Vagina (tissue), 2 donors: Measurements from ENCODE around the gene SETD1A.

Experiments
- POLR2A ChIP-seq, 2 donors: fragments of 450-650 bp; IDR thresholded peaks; one replicate each; pipeline ENCODE4 v1.6.1; 2017; ENCODE audit warnings: antibody characterized with exemption in 2 of 2, mild to moderate bottlenecking in 2 of 2, moderate library complexity in 2 of 2
- POLR2AphosphoS5 ChIP-seq, 2 donors: sonication (generic); formaldehyde crosslinking; IDR thresholded peaks; one replicate each; pipeline ENCODE4 v1.9.0; 2017; ENCODE audit warnings: antibody characterized with exemption in 2 of 2, mild to moderate bottlenecking in 2 of 2, low read depth in 1 of 2; ENCODE audit not compliant: insufficient read depth in 1 of 2
- TF ChIP-seq, protein P1 (sequence below), 3 experiments: fragments of 450-650 bp in 2 of 3; fragments of 200-600 bp in 1 of 3; sonication (generic) in 1 of 3; IDR thresholded peaks; one replicate each; pipeline ENCODE4 v1.5.1; 2017 to 2019; ENCODE audit warnings: antibody characterized with exemption in 3 of 3, mild to moderate bottlenecking in 2 of 3, moderate library complexity in 2 of 3

DNA sequence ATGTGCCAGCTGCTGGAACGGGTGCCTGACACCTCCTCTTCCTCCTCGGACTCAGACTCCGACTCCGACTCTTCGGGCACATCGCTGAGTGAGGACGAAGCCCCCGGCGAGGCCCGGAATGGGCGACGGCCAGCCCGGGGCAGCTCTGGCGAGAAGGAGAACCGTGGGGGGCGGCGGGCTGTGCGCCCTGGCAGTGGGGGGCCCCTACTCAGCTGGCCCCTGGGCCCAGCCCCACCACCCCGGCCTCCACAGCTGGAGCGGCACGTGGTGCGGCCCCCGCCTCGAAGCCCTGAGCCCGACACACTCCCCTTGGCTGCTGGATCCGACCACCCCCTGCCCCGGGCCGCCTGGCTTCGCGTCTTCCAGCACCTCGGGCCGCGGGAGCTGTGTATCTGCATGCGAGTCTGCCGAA, 27.4 kb upstream of the SETD1A start:
- TF ChIP-seq, protein P1, sequence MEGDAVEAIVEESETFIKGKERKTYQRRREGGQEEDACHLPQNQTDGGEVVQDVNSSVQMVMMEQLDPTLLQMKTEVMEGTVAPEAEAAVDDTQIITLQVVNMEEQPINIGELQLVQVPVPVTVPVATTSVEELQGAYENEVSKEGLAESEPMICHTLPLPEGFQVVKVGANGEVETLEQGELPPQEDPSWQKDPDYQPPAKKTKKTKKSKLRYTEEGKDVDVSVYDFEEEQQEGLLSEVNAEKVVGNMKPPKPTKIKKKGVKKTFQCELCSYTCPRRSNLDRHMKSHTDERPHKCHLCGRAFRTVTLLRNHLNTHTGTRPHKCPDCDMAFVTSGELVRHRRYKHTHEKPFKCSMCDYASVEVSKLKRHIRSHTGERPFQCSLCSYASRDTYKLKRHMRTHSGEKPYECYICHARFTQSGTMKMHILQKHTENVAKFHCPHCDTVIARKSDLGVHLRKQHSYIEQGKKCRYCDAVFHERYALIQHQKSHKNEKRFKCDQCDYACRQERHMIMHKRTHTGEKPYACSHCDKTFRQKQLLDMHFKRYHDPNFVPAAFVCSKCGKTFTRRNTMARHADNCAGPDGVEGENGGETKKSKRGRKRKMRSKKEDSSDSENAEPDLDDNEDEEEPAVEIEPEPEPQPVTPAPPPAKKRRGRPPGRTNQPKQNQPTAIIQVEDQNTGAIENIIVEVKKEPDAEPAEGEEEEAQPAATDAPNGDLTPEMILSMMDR (IDR thresholded peaks at IDR 0.05), result no peak
- TF ChIP-seq POLR2A (IDR thresholded peaks at IDR 0.05) (no peak), POLR2AphosphoS5 (IDR thresholded peaks at IDR 0.05; ENCODE audit: insufficient read depth in 1 of 2, low read depth in 1 of 2) (no peak)
